Measurements from ENCODE around the gene NBR1.
A peak's percentile ranks its signal among the peaks of the same experiment; 100 is the strongest.
"Not testable (repeated sequence)": the region's sequence is repeated elsewhere in the genome, so short reads cannot be mapped to it uniquely, and the experiment has no call there.

Gene NBR1

DNA sequence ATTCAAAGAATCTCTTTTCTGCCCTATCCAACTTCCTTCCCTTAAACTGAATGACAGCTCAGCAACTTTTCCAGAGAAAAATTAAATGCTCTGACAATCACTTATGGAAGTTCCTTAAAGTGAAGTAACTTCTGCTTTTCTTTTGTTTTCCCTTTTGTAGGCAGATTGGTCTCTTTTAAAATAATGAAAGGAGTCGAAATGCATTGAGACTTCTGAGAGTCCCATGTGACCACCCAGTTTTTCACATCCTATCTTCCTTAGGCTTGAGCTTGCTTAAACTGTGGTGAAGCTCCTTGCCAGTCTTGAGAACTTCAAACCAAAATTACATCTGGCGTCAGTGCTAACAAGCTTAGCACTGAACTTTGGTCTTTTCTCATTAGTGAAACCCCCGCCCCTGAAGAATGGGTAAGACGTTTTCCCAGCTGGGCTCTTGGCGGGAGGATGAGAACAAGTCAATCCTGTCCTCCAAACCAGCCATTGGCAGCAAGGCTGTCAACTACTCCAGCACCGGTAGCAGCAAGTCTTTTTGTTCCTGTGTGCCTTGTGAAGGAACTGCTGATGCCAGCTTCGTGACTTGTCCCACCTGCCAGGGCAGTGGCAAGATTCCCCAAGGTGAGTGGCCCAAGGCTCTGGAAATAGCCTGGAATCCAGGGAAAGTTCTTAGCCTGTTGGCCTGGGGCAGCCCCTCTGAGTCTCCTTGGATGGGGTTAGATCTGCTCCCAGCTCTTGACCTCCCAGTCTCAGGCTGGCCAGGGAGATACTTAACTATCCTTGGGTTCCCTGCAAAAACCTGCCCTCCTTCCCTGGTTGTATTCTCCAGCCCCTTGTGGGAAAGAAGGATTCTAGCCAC is 41.9 kb downstream of the NBR1 start:
- DNase-seq (ENCODE audit: low read depth in 2 of 2) = no peak

DNA sequence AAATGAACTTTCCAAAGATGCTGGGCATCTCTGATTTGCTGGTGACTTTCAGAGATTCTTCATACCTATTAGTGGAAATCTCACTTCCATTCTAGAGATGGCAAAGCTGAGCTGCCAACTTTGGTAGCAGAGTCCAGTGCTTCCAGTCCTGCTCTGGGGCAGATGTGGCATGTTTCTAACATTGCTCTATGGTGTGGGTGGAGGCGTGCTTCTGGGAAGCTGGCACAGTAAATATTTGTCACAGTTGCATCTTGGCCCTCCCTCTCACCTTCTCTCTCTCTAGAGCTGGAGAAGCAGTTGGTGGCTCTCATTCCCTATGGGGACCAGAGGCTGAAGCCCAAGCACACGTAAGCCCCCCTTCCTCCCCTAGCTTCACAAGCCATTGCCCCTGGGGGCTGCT is 42.5 kb downstream of the NBR1 start:
- no peak for DNase-seq (ENCODE audit: low read depth in 2 of 2)

DNA sequence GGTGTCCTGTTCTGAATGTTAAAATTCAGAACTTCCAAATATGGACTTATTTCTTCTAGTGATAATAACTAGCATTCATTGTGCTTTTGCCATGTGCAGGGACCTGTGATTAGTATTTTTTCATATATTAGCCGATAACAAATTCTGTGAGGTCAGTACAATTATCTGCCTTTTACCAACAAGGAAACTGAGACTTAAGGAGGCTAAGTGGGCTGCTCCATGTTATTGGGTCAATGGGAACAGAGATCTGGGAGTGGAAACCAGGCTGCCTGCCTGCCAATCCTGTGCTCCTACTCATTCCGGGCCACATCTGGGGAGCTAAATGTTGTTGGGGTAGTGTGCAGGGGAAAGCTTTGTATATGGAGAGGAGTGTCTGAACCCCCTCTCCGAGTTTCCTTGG is 44.3 kb downstream of the NBR1 start:
- DNase-seq (ENCODE audit: low read depth in 2 of 2) = no peak

DNA sequence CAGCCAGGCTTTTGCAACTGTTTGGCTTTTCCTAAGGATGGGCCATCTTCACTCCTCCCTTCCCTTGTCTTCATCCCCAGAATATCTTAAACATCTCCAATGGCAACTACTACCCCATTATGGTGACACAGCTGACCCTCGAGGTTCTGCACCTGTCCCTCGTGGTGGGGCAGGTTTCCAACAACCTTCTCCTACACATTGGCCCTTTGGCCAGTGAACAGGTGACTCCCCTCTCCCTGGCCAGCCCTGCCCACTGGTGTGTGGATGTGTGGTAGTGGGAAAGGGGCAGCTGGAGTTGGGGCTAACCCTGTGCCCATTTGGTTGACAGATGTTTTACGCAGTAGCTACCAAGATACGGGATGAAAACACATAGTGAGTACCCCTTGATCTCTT is 45.4 kb downstream of the NBR1 start:
- DNase-seq (ENCODE audit: low read depth in 2 of 2) = no peak

DNA sequence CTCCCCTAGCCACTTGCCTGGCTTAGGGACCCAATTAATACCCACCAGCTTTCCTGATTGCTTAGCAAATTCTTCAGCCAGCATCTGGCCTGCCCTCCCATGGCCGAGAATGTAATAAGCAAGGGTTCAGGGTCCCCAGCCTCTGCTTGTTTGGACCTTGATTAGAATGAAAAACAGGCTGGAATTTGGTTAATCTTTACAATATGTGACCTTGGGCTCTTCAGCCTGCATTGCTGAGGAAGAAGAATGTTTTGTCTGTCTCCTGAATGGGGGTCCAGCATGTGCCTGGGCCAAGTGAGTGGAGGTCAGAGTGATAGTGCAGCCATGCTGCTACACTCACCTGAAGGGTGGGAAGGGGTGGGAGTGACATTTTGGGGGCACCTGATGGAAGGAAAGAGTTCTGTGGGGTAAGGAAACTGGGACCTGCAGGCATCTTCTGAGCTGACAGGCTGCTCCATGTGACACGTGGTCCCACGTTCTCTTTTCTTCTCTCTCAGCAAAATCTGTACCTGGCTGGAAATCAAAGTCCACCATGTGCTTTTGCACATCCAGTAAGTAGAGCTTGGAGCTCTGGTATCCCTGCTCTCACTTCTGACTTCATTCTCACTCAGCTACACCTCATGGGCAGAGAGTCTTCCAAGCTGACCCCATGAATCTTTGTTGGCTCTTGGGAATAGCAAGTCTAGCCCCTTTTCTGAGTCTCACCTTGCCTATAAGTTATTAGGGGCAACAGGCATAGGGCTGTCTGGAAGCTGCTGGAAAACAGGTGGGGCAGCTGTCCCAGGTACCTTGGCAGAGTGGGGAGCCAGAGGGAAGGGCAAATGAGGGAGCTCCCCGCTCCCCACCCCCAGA is 46.0 kb downstream of the NBR1 start:
- DNase-seq (ENCODE audit: low read depth in 2 of 2) = no peak

DNA sequence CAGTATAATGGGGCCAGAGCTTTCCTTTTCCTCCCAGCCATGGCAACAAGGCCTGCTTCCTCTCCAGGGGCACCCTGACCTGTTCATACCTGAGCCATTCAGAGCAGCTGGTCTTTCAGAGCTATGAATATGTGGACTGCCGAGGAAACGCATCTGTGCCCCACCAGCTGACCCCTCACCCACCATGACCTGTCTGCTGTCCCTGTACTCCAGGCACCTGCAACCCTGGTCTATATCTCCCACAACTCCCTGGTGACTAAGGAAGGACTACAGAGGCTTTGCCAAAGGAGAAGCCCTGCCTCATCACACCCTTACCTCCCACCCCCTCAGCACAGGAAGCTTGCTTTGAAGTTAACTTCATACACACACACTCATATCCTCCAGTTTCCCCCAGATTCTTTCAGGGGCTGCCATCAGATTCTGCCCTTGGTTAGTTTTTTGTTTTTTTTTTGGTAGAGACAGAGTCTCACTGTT is 46.6 kb downstream of the NBR1 start:
- peak in 1 of 2 donors; percentile 15 for DNase-seq (ENCODE audit: low read depth in 2 of 2)

DNA sequence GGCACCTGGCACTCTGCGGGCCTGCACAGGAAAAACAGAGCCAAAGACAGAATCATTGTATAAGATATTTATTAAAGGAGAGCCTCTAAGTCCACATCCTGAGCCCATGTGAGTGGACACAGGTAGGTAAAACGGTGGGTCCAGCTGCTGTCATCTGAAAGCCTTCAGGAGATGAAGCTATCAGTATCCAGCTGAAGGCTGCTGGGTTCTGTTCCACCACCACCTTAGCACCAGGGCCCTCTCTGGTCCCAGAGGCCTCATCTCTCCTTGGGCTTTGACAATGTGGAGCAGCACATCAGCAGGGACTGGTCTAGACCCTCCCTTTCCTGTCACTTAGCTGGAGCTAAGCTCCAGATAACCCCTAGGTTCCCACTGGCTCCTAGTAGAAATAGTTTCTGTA is 48.0 kb downstream of the NBR1 start:
- DNase-seq (ENCODE audit: low read depth in 2 of 2) = no peak

DNA sequence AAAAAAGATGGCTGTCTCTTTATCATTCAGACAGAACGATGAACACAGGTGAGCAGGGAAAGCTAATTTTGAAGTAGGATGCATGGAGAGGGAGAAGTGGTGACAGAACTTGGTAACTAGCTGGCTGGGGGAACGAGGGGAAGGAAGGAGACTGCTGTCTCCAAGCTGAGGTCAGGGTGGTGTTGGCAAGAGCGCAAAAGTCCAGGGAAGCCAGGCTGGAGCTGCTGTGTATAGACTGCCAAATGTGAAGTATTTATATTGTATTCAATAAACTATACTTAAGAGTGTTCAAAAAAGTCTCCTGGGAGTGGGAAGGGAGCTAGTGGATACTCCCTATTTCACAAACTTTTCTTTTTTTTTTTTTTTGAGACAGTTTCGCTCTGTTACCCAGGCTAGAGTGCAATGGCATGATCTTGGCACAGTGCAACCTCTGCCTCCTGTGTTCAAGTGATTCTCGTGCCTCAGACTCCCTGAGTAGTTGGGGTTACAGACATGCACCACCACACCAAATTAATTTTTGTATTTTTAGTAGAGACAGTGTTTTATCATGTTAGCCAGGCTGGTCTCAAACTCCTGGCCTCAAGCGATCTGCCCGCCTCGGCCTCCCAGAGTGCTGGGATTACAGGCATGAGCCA is 48.8 kb downstream of the NBR1 start:
- DNase-seq (ENCODE audit: low read depth in 2 of 2) = no peak

DNA sequence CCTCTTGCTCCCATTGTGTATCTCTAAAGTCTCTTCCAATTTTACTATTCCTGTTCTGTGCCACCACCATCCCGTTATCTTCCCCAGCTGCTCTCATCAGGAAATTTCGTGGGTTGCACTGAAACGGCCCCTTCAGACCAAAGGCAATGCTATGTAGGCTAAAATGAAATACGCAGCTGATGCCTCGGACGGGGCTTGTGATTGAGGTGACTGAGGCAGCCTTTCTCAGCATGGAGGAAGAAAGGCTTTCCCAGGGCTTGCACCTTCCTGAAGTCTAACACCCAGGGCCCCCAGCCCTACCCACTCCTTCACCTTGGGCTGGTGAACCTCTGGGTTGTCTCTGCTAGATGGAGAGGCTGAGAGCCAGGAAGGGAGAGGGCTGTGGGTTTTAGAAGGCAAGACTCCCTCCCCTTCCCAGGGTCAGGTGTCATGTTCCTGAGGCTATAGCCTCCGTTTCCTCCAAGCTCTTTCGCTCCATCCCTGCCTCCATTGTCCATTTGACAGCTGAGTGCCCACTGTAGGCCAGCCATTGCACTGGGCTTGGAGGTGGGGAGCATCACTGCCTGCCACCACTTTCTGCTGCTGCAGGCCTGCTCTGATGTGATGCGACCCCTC is 49.6 kb downstream of the NBR1 start:
- DNase-seq (ENCODE audit: low read depth in 2 of 2) = no peak

DNA sequence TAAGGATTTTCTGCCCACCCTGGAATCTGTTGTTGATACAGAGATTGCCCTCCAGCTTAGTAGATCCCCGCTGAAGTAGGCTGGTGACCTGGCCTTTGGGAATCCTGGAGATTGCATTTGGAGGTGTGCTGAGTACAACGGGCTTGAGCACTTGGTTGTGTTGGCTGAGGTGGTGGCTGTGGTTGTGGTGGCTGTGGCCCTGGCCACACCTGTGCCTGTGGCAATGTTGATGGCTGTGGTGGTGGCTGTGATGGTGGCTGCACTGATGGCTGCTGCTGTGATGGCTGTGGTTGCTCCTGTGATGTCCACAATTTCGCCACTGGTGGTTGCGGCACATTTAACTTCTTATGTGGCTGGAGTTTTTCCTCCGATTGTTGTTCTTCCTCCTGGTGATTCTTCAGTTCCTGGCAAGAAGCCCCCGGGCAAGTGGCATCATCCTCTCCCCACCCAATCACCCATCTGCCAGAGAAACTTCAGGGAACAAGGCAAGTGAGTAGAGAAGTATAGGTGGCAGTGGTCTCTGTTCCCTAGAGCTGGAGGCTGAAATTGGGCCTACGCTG is 53.2 kb downstream of the NBR1 start:
- DNase-seq (ENCODE audit: low read depth in 2 of 2) = no peak

DNA sequence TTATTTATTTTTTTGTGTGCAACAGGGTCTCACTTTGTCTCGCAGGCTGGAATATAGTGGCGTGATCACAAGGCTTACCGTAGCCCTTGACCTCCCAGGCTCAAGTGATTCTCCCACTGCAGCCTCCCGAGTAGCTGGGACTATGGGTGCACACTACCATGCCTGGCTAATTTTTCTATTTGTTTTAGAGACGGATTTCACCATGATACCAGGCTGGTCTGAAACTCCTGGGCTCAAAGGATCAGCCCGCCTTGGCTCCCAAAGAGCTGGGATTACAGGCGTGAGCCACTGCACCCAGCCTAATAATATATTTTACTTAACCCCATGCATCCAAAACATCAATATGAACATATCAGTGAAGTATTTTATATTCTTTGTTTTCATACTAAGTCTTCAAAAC is 55.4 kb downstream of the NBR1 start:
- no peak for DNase-seq (ENCODE audit: low read depth in 2 of 2)

DNA sequence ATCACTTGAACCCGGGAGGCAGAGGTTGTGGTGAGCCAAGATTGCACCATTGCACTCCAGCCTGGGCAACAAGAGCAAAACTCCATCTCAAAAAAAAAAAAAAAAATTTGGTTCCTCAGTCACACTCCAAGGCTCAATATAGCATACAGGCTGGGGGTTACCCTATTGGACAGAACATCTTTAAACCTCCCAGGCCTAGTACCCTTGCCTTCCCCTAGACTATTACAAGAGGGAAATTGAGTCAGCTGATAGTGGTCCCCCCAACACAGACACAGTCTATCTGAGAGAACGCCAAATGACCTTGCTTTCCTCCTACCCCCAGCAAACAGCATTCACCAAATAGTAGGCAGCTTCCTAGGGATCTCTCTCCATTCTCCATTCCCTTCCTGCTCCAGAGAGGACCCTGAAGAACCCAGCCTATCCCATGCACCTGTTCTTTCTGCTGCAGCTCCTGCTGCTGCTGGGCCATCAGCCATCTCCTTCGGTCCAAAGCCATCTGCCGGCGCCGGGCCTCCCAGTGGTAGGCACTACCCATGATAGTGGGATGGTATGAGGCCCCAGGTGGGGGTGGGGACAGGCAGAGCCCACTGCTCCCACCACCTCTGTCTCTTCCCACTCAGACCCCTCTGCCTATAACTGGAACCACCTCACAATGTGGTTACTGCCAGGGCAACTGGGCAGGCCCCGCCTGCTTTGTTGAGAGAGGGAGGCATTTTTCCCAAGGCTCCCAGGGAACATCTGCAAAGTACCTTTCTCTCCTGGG is 57.2 kb downstream of the NBR1 start, which contains the start of gene CCDC200:
Gene CCDC200, minus strand, starts transcription at position 604 of the 763 bp plus-strand sequence. Its CDS starts 69 bp downstream, at position 535.
- DNase-seq (ENCODE audit: low read depth in 2 of 2) = not testable (repeated sequence)

DNA sequence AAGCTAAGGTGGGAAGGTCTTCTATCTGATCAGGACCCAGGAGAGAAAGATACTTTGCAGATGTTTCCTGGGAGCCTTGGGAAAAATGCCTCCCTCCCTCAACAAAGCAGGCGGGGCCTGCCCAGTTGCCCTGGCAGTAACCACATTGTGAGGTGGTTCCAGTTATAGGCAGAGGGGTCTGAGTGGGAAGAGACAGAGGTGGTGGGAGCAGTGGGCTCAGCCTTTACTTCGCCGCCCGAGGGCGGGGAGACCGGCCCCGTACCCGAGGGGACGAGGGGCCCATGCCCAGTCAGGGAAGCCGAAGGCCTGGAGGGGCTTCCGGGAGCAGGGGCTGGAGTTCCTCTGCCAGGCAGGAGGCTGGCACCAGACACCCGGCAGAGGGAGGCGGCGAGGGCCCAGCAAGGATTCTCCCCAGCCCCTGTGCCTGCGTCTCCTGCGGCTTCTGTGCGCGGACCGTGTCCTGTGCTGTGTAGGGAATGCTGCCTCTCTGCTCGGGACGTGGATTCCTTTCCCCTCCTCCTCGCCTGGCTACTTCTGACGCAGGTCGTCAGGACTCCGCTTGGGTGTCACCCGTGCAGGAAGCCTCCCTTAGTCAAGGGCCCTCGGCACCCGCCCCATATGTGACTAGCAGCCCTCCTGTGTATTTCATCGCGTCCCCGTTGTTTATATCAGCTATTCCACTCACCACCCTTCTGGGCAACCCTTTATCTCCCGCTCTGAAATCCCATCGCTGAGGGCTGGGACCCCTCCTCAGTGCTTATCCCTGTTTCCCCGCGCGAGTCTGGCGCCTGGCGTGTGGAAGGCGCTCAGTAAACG is 60.4 kb downstream of the NBR1 start:
- DNase-seq (ENCODE audit: low read depth in 2 of 2) = not testable (repeated sequence)

DNA sequence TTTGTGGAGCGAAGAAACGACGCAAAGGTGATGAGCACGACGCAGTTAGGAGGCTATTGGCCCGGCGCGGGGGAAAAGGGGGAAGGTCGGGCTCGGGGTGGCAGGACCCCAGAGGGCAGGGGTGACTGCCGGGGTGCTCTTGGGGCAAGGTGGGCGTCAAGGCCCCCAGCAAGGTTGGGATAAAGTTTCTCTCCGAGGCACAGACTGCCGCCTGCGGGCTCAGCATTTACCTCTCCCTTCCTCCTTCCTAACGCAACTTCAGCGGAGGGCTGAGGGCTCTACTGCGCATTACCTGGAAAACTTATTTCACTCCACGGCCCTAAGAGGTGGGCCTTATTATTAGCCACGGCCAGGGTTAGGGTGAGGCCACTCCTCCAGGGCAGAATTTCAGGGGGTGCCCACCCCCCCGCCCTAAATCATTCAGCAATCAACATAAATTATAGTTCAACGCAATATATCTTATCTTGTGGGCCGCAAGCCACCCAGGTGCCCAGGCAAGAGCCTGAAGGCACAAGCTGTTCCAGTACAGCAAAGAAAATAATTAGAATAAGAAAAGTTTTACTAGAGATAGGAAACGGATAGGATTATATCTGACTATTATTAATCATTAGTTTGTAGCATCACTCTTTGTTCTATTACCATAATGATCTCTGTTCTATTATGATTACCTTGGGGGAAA is 61.1 kb downstream of the NBR1 start:
- not testable (repeated sequence) for DNase-seq (ENCODE audit: low read depth in 2 of 2)

DNA sequence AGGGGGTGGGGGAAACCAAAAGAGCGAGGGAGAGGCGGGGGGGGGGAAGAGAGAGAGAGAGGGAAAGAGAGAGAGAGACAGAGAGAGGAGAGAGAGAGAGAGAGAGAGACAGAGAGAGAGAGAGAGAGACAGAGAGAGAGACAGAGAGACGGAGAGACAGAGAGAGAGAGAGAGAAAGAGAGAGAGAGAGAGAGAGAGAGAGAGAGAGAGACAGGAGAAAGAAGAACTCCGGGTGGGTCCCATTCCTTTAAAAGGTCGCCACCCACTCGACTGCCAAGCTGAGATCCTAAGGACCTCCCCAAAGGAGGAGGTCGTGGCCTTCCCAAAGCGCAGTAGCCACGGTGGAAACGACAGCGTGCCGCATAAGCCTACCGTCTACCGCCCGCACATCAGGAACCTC is 62.2 kb downstream of the NBR1 start:
- DNase-seq (ENCODE audit: low read depth in 2 of 2) = not testable (repeated sequence)

DNA sequence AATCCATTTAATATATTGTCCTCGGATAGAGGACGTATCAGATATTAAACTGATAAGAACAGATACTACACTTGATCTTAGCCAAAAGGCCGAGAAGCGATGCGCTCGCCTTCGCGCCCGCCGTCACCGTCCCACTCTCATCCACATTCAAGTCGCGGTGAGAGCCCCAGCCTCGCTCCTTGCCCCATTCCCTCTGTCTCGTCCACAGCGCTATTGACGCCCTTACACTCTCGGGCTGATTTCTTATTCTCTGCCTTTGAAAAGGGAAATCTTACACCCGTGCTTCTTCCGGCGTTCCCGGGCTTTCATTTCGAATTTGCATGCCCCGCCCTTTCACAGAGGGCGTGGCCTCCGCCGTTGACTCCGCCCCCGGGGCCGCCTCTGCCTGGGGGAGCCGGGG is 62.9 kb downstream of the NBR1 start, which contains the start of gene RNU2-1:
Gene RNU2-1, minus strand, starts transcription at position 101 of the 400 bp plus-strand sequence.
- not testable (repeated sequence) for DNase-seq (ENCODE audit: low read depth in 2 of 2)

DNA sequence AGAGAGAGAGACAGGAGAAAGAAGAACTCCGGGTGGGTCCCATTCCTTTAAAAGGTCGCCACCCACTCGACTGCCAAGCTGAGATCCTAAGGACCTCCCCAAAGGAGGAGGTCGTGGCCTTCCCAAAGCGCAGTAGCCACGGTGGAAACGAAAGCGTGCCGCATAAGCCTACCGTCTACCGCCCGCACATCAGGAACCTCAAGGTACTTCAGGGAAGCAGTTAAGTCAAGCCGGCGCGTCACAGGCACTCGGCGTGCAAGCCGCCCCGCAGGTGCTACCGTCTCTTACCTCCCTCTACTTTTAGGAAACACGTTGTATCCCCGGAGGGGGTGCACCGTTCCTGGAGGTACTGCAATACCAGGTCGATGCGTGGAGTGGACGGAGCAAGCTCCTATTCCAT is 68.6 kb downstream of the NBR1 start:
- DNase-seq (ENCODE audit: low read depth in 2 of 2) = not testable (repeated sequence)

DNA sequence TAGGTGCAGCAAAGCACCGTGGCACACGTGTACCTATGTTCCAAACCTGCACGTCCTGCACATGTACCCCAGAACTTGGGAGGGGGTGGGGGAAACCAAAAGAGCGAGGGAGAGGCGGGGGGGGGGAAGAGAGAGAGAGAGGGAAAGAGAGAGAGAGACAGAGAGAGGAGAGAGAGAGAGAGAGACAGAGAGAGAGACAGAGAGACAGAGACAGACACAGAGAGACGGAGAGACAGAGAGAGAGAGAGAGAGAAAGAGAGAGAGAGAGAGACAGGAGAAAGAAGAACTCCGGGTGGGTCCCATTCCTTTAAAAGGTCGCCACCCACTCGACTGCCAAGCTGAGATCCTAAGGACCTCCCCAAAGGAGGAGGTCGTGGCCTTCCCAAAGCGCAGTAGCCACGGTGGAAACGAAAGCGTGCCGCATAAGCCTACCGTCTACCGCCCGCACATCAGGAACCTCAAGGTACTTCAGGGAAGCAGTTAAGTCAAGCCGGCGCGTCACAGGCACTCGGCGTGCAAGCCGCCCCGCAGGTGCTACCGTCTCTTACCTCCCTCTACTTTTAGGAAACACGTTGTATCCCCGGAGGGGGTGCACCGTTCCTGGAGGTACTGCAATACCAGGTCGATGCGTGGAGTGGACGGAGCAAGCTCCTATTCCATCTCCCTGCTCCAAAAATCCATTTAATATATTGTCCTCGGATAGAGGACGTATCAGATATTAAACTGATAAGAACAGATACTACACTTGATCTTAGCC is 69.8 kb downstream of the NBR1 start:
- DNase-seq (ENCODE audit: low read depth in 2 of 2) = not testable (repeated sequence)

Measured in stimulated activated CD8-positive, alpha-beta memory T cell treated with anti-CD3 and anti-CD28 coated beads, Interleukin-15, amount 100 ng/mL, for 48 hours (primary cell).